ENCODE measurements around the gene NRM. TPM values are rescaled to one million over a fixed set of nuclear protein-coding genes. Genes with fewer than 3 reads are reported as not detected.
A peak's percentile ranks its signal among the peaks of the same experiment; 100 is the strongest.

The NRM gene
- polyA plus RNA-seq, 6 donors from 2014 or later = 37.3 to 72.1 (median 45.4) TPM

- DNase-seq = no peak
- no peak overlapping the region for H3K27ac Mint-ChIP-seq
- no peaks in the 10 kb centered on the region for H3K27me3 Mint-ChIP-seq
- H3K4me3 Mint-ChIP-seq = no peak overlapping the region
- no peak for ATAC-seq (ENCODE audit: low read depth in 2 of 2)
- peaks cover 22 to 62% of the 10 kb centered on the region in 2 donors for H3K36me3 Mint-ChIP-seq
- peaks cover 0 to 8% (median 0%) of the 10 kb centered on the region in 3 donors for H3K4me1 Mint-ChIP-seq
- peaks cover 0 to 1% (median 0%) of the 10 kb centered on the region in 7 donors for H3K9me3 Mint-ChIP-seq
These were observed 33.3 kb downstream of the NRM start for GRCh38 chr6:30657454-30657853.

GRCh38 chr6:30656513-30656912 lies 34.3 kb downstream of the NRM start:
- peaks cover 12 to 56% of the 10 kb centered on the region in 2 donors for H3K36me3 Mint-ChIP-seq
- H3K27ac Mint-ChIP-seq = no peak overlapping the region
- H3K9me3 Mint-ChIP-seq = peaks cover 0 to 1% (median 0%) of the 10 kb centered on the region in 7 donors
- no peaks in the 10 kb centered on the region for H3K27me3 Mint-ChIP-seq
- no peak overlapping the region for H3K4me3 Mint-ChIP-seq
- DNase-seq (no peak), ATAC-seq (ENCODE audit: low read depth in 2 of 2) (no peak)
- peaks cover 0 to 8% (median 2%) of the 10 kb centered on the region in 3 donors for H3K4me1 Mint-ChIP-seq

- ATAC-seq (ENCODE audit: low read depth in 2 of 2) (no peak), DNase-seq (no peak)
- H3K4me1 Mint-ChIP-seq = peaks cover 6 to 13% (median 9%) of the 10 kb centered on the region in 3 donors
- no peak overlapping the region for H3K4me3 Mint-ChIP-seq
- no peaks in the 10 kb centered on the region for H3K27me3 Mint-ChIP-seq
- H3K36me3 Mint-ChIP-seq = peaks cover 11 to 53% of the 10 kb centered on the region in 2 donors
- H3K9me3 Mint-ChIP-seq = peaks cover 0 to 1% (median 0%) of the 10 kb centered on the region in 7 donors
- H3K27ac Mint-ChIP-seq = peak overlapping the region in 1 of 6 donors; percentile 85
These were observed 35.1 kb downstream of the NRM start for GRCh38 chr6:30655743-30656094.

GRCh38 chr6:30654798-30655742 lies 35.7 kb downstream of the NRM start:
- no peaks in the 10 kb centered on the region for H3K27me3 Mint-ChIP-seq
- peaks cover 0 to 1% (median 0%) of the 10 kb centered on the region in 7 donors for H3K9me3 Mint-ChIP-seq
- peak overlapping the region in 3 of 6 donors; percentile 40 to 85 (median 64) for H3K27ac Mint-ChIP-seq
- peaks cover 11 to 50% of the 10 kb centered on the region in 2 donors for H3K36me3 Mint-ChIP-seq
- no peak overlapping the region for H3K4me3 Mint-ChIP-seq
- peaks cover 6 to 13% (median 9%) of the 10 kb centered on the region in 3 donors for H3K4me1 Mint-ChIP-seq
- DNase-seq (no peak), ATAC-seq (ENCODE audit: low read depth in 2 of 2) (no peak)

GRCh38 chr6:30651143-30651542 lies 39.6 kb downstream of the NRM start:
- H3K9me3 Mint-ChIP-seq = peaks cover 0 to 1% (median 0%) of the 10 kb centered on the region in 7 donors
- peak overlapping the region in 5 of 8 donors; percentile 19 to 79 (median 55) for H3K4me3 Mint-ChIP-seq
- H3K27ac Mint-ChIP-seq = peak overlapping the region in 5 of 6 donors; percentile 30 to 97 (median 79)
- peaks cover 11 to 21% of the 10 kb centered on the region in 2 donors for H3K36me3 Mint-ChIP-seq
- peaks cover 12 to 28% (median 23%) of the 10 kb centered on the region in 3 donors for H3K4me1 Mint-ChIP-seq
- H3K27me3 Mint-ChIP-seq = no peaks in the 10 kb centered on the region
- DNase-seq = no peak
- ATAC-seq (ENCODE audit: low read depth in 2 of 2) = no peak

- no peaks in the 10 kb centered on the region for H3K9me3 Mint-ChIP-seq
- H3K4me3 Mint-ChIP-seq = peak overlapping the region; percentile 83 to 95 (median 90)
- no peaks in the 10 kb centered on the region for H3K27me3 Mint-ChIP-seq
- peaks cover 29 to 49% (median 34%) of the 10 kb centered on the region in 3 donors for H3K4me1 Mint-ChIP-seq
- peaks cover 0 to 4% of the 10 kb centered on the region in 2 donors for H3K36me3 Mint-ChIP-seq
- H3K27ac Mint-ChIP-seq = peak overlapping the region; percentile 62 to 94 (median 87)
- DNase-seq = peak; percentile 61
- peak; percentile 60 to 71 for ATAC-seq (ENCODE audit: low read depth in 2 of 2)
These were observed 43.3 kb downstream of the NRM start for GRCh38 chr6:30647242-30648116.

- H3K36me3 Mint-ChIP-seq = no peaks in the 10 kb centered on the region
These were observed 44.1 kb downstream of the NRM start, which contains the start of gene C6orf136 for GRCh38 chr6:30646450-30647241. TSS of gene C6orf136 (plus strand) at chr6:30647133. CDS start at chr6:30647232, 99 bp downstream.

GRCh38 chr6:30645989-30646388 lies 44.8 kb downstream of the NRM start:
- Mint-ChIP-seq H3K9me3 (no peaks in the 10 kb centered on the region), H3K4me3 (peak overlapping the region in 5 of 8 donors; percentile 30 to 94 (median 88)), H3K27me3 (no peaks in the 10 kb centered on the region), H3K27ac (peak overlapping the region in 5 of 6 donors; percentile 24 to 93 (median 84)), H3K36me3 (peaks cover 0 to 4% of the 10 kb centered on the region in 2 donors), H3K4me1 (peaks cover 30 to 42% (median 31%) of the 10 kb centered on the region in 3 donors)
- ATAC-seq (ENCODE audit: low read depth in 2 of 2) (no peak), DNase-seq (no peak)

More at GRCh38 chr6:30646450-30647241, 44.1 kb downstream of the NRM start, which contains the start of gene C6orf136:
- Mint-ChIP-seq H3K9me3 (no peaks in the 10 kb centered on the region), H3K27ac (peak within 1 kb of the TSS; percentile 75 to 94 (median 92)), H3K4me1 (peaks cover 33 to 48% (median 34%) of the 10 kb centered on the region in 3 donors), H3K27me3 (no peaks in the 10 kb centered on the region), H3K4me3 (peak within 1 kb of the TSS; percentile 83 to 95 (median 90))
- peak; percentile 89 for DNase-seq
- peak; percentile 74 to 81 for ATAC-seq (ENCODE audit: low read depth in 2 of 2)

GRCh38 chr6:30644769-30645168 lies 46.0 kb downstream of the NRM start:
- Mint-ChIP-seq H3K4me3 (peak overlapping the region in 2 of 8 donors; percentile 26 to 93), H3K36me3 (peaks cover 0 to 7% of the 10 kb centered on the region in 2 donors), H3K27ac (peak overlapping the region in 1 of 6 donors; percentile 53), H3K4me1 (peaks cover 28 to 39% (median 28%) of the 10 kb centered on the region in 3 donors), H3K27me3 (no peaks in the 10 kb centered on the region), H3K9me3 (no peaks in the 10 kb centered on the region)
- no peak for DNase-seq
- no peak for ATAC-seq (ENCODE audit: low read depth in 2 of 2)

GRCh38 chr6:30643656-30644055 lies 47.1 kb downstream of the NRM start:
- peaks cover 25 to 35% (median 28%) of the 10 kb centered on the region in 3 donors for H3K4me1 Mint-ChIP-seq
- no peaks in the 10 kb centered on the region for H3K9me3 Mint-ChIP-seq
- no peaks in the 10 kb centered on the region for H3K27me3 Mint-ChIP-seq
- peak overlapping the region in 1 of 8 donors; percentile 47 for H3K4me3 Mint-ChIP-seq
- H3K27ac Mint-ChIP-seq = peak overlapping the region in 2 of 6 donors; percentile 59 to 72
- ATAC-seq (ENCODE audit: low read depth in 2 of 2) = no peak
- peaks cover 0 to 7% of the 10 kb centered on the region in 2 donors for H3K36me3 Mint-ChIP-seq
- no peak for DNase-seq

GRCh38 chr6:30641048-30641447 lies 49.7 kb downstream of the NRM start:
- ATAC-seq (ENCODE audit: low read depth in 2 of 2) = no peak
- no peak overlapping the region for H3K4me3 Mint-ChIP-seq
- H3K4me1 Mint-ChIP-seq = peaks cover 13 to 21% (median 19%) of the 10 kb centered on the region in 3 donors
- no peaks in the 10 kb centered on the region for H3K9me3 Mint-ChIP-seq
- H3K36me3 Mint-ChIP-seq = peaks cover 0 to 7% of the 10 kb centered on the region in 2 donors
- DNase-seq = no peak
- no peaks in the 10 kb centered on the region for H3K27me3 Mint-ChIP-seq
- peak overlapping the region in 2 of 6 donors; percentile 7 to 14 for H3K27ac Mint-ChIP-seq

- Mint-ChIP-seq H3K9me3 (no peaks in the 10 kb centered on the region), H3K4me1 (peaks cover 13 to 15% (median 14%) of the 10 kb centered on the region in 3 donors), H3K27me3 (no peaks in the 10 kb centered on the region), H3K36me3 (peaks cover 0 to 7% of the 10 kb centered on the region in 2 donors), H3K4me3 (no peak overlapping the region), H3K27ac (no peak overlapping the region)
- ATAC-seq (ENCODE audit: low read depth in 2 of 2) (no peak), DNase-seq (no peak)
These were observed 50.3 kb downstream of the NRM start for GRCh38 chr6:30640481-30640880.
